ENCODE measurements around the gene GNPDA1.

DNA sequence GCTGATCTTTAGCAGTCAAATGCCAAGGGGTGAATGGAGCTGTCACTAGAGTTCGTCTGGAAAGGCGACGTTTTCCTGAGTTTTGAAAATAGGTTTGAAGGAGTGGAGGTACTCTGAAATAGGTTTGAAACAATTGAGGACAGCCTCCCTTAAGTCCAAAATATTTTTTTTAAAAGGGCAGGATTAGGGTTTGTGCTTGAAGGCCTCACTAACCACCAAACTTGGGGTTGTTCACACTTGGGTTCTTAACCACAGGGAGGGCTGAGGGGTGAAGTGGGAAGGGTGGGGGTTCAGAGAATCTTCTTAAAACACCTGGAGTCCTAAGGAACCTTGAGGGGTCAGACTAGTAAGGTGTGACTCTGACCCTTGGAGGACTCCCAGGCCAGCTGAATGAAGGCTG, 51.4 kb downstream of the GNPDA1 start:
- TF ChIP-seq, protein P1, sequence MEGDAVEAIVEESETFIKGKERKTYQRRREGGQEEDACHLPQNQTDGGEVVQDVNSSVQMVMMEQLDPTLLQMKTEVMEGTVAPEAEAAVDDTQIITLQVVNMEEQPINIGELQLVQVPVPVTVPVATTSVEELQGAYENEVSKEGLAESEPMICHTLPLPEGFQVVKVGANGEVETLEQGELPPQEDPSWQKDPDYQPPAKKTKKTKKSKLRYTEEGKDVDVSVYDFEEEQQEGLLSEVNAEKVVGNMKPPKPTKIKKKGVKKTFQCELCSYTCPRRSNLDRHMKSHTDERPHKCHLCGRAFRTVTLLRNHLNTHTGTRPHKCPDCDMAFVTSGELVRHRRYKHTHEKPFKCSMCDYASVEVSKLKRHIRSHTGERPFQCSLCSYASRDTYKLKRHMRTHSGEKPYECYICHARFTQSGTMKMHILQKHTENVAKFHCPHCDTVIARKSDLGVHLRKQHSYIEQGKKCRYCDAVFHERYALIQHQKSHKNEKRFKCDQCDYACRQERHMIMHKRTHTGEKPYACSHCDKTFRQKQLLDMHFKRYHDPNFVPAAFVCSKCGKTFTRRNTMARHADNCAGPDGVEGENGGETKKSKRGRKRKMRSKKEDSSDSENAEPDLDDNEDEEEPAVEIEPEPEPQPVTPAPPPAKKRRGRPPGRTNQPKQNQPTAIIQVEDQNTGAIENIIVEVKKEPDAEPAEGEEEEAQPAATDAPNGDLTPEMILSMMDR (conservative IDR thresholded peaks at IDR 0.05 in 1 of 2, IDR thresholded peaks at IDR 0.05 in 1 of 2; ENCODE audit: extremely low read depth in 1 of 2, insufficient read depth in 1 of 2, low read depth in 1 of 2, low read length in 2 of 2), result no peak
- TF ChIP-seq EZH2 (IDR thresholded peaks at IDR 0.05; ENCODE audit: borderline replicate concordance, low read length), result no peak
